GM13976 (cell line): ENCODE results near the gene ADH1A.

ENCODE experiments used
- DNase-seq: peaks from one replicate; pipeline ENCODE4 v3.0.0; 2012; ENCODE audit warnings: low spot score
- CTCF ChIP-seq: IDR thresholded peaks from 2 replicates; pipeline ENCODE4 v1.5.1; 2012; ENCODE audit warnings: borderline replicate concordance, mild to moderate bottlenecking; ENCODE audit not compliant: insufficient read depth; ENCODE audit errors: extremely low read depth, missing control alignments, control extremely low read depth
- in situ Hi-C: fragments of 300-500 bp; cut with MboI; formaldehyde crosslinking; loops from one replicate; pipeline ENCODE4 v1.12.0; 2022; ENCODE audit warnings: low sequenced_read_pairs, mixed read lengths, inconsistent platforms; ENCODE audit not compliant: unreplicated experiment

ADH1A gene

GRCh38 chr4:99285387-99285786 lies 5.4 kb downstream of the ADH1A start:
- in situ Hi-C loops = no loop called here
- DNase-seq = no peak

GRCh38 chr4:99282731-99283130 lies 8.1 kb downstream of the ADH1A start:
- in situ Hi-C loops = no loop called here
- TF ChIP-seq CTCF = no peak
- no peak for DNase-seq

More at GRCh38 chr4:99285387-99285786, 5.4 kb downstream of the ADH1A start:
- no peak for TF ChIP-seq CTCF

- no peak for DNase-seq
- no peak for TF ChIP-seq CTCF
- in situ Hi-C loops = no loop called here
Measured at GRCh38 chr4:99281261-99281660, 9.5 kb downstream of the ADH1A start.

- in situ Hi-C loops = no loop called here
Measured at GRCh38 chr4:99276417-99276816, 14.4 kb downstream of the ADH1A start.

GRCh38 chr4:99275885-99276284 lies 14.9 kb downstream of the ADH1A start:
- in situ Hi-C loops = no loop called here
- no peak for TF ChIP-seq CTCF

More at GRCh38 chr4:99276417-99276816, 14.4 kb downstream of the ADH1A start:
- TF ChIP-seq CTCF = no peak
- DNase-seq = no peak

GRCh38 chr4:99275050-99275449 lies 15.7 kb downstream of the ADH1A start:
- TF ChIP-seq CTCF = no peak
- in situ Hi-C loops = no loop called here
- DNase-seq = no peak

More at GRCh38 chr4:99275885-99276284, 14.9 kb downstream of the ADH1A start:
- DNase-seq = no peak

GRCh38 chr4:99273704-99274103 lies 17.1 kb downstream of the ADH1A start:
- no peak for TF ChIP-seq CTCF
- in situ Hi-C loops = no loop called here
- DNase-seq = no peak
